Measurements from ENCODE around the gene TEPSIN. TPM values are rescaled to one million over a fixed set of nuclear protein-coding genes. Genes with fewer than 3 reads are reported as not detected.

TEPSIN gene
- total and polyA plus RNA-seq, 2 of the 8 experiments (the other 6 are each of a cell fraction or from before 2014, with no cell fraction given) = 22.9 to 28.0 TPM

GRCh38 chr17:81206166-81206565 lies 32.7 kb downstream of the TEPSIN start:
- Histone ChIP-seq H2AFZ (ENCODE audit: low read length) (no peak overlapping the region), H3K79me1 (ENCODE audit: low read depth, low read length) (no peaks in the 10 kb centered on the region), H3K56ac (replicated peaks; ENCODE audit: insufficient read length, low read depth, low read length) (no peak overlapping the region), H2BK20ac (ENCODE audit: low read length) (no peak overlapping the region), H4K20me1 (replicated peaks in 1 of 2; ENCODE audit: control insufficient read depth in 1 of 2, insufficient read depth in 2 of 2, low read length in 2 of 2) (peaks cover under 1 to 10% of the 10 kb centered on the region in 2 experiments), H3K79me2 (ENCODE audit: control insufficient read depth in 1 of 2, insufficient read depth in 2 of 2, low read length in 2 of 2) (no peaks in the 10 kb centered on the region), H3K4me1 (replicated peaks in 1 of 4; ENCODE audit: control insufficient read depth in 3 of 4, insufficient read depth in 4 of 4, low read length in 3 of 4) (no peaks in the 10 kb centered on the region), H2BK12ac (ENCODE audit: low read depth, low read length) (no peak overlapping the region), H3K18ac (ENCODE audit: extremely low read depth, low read length) (no peak overlapping the region), H3K9me3 (ENCODE audit: insufficient read depth in 2 of 2, low read depth in 1 of 2, low read length in 1 of 2) (no peaks in the 10 kb centered on the region), H3K36me3 (ENCODE audit: control insufficient read depth in 2 of 4, insufficient read depth in 4 of 4, low read length in 3 of 4) (peaks cover 0 to 3% (median 0%) of the 10 kb centered on the region in 4 experiments; a peak in 3 of 8 replicates), H2AK5ac (ENCODE audit: low read depth, low read length) (no peak overlapping the region), H3K14ac (ENCODE audit: insufficient read length) (no peak overlapping the region), H4K8ac (ENCODE audit: extremely low read depth, insufficient read depth, low read length) (no peak overlapping the region), H2BK15ac (ENCODE audit: low read length) (no peak overlapping the region), H3K23me2 (ENCODE audit: low read depth, low read length) (peaks cover 3% of the 10 kb centered on the region; the same call in 1 of the 2 replicates), H3K4me3 (ENCODE audit: extremely low read depth in 1 of 4, insufficient read depth in 2 of 4, low read depth in 3 of 4, low read length in 4 of 4) (no peak overlapping the region), H4K5ac (ENCODE audit: insufficient read length, low read depth, low read length) (no peak overlapping the region), H3K9ac (replicated peaks in 1 of 4; ENCODE audit: extremely low read depth in 1 of 4, low read depth in 3 of 4, low read length in 3 of 4) (no peak overlapping the region), H3K4me2 (ENCODE audit: insufficient read depth in 1 of 2, low read depth in 2 of 2, low read length in 2 of 2) (no peak overlapping the region), H4K91ac (replicated peaks; ENCODE audit: insufficient read length, low read length) (no peak overlapping the region), H3K27ac (ENCODE audit: low read depth, low read length) (no peak overlapping the region), H3K4ac (replicated peaks; ENCODE audit: insufficient read length, low read depth, low read length) (no peak overlapping the region), H2BK120ac (replicated peaks; ENCODE audit: low read depth, low read length) (no peak overlapping the region), H3K23ac (ENCODE audit: insufficient read length) (no peak overlapping the region), H2BK5ac (ENCODE audit: low read depth, low read length) (no peak overlapping the region), H3K27me3 (replicated peaks in 1 of 4; ENCODE audit: control insufficient read depth in 3 of 4, extremely low read depth in 1 of 4, insufficient read depth in 3 of 4, low read length in 3 of 4) (no peaks in the 10 kb centered on the region)
- 100% methylated on average over 4 of the region's 4 CpGs; no CpG with 5 or more reads in 1 of the 2 experiments for WGBS, 2 experiments (ENCODE audit: extremely low coverage in 1 of 2, insufficient coverage in 1 of 2, insufficient read length in 1 of 2, insufficient replicate concordance in 2 of 2, low coverage in 1 of 2, low lambda C conversion rate in 2 of 2, missing lambda C conversion rate in 1 of 2)
- ChIA-PET POLR2A (ENCODE audit: partially characterized antibody) (interaction anchor here (0.6 to 1.2 kb wide), 2 partner anchors 17 to 599 kb away, joined by 3 read pairs; partner anchors contain the start of gene CEP131), CTCF (ENCODE audit: partially characterized antibody) (interaction anchor here (1.1 to 1.3 kb wide), 4 partner anchors 32 to 183 kb away, joined by 3 read pairs; no protein-coding TSS in a partner anchor)
- FAIRE-seq (no peak), DNase-seq (ENCODE audit: low read depth in 1 of 2, low spot score in 2 of 2) (no peak)
- no peak for TF ChIP-seq MAFK (IDR thresholded peaks at IDR 0.05; ENCODE audit: low read depth, low read length)
- no peak for TF ChIP-seq CHD1 (IDR thresholded peaks at IDR 0.05; ENCODE audit: low read depth, low read length)
- TF ChIP-seq SIN3A (conservative IDR thresholded peaks at IDR 0.05 in 1 of 2, IDR thresholded peaks at IDR 0.05 in 1 of 2; ENCODE audit: low read depth in 1 of 2, low read length in 2 of 2) = no peak
- TF ChIP-seq, protein P1, sequence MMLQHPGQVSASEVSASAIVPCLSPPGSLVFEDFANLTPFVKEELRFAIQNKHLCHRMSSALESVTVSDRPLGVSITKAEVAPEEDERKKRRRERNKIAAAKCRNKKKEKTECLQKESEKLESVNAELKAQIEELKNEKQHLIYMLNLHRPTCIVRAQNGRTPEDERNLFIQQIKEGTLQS (IDR thresholded peaks at IDR 0.05; ENCODE audit: insufficient read depth, low read depth, low read length) = no peak
- no peak for TF ChIP-seq PHF8 (conservative IDR thresholded peaks at IDR 0.05; ENCODE audit: low read depth, low read length)
- TF ChIP-seq GABPA (IDR thresholded peaks at IDR 0.05; ENCODE audit: borderline replicate concordance, insufficient read depth, low read length) = no peak
- no peak for TF ChIP-seq TAF7 (optimal IDR thresholded peaks at IDR 0.05; ENCODE audit: borderline replicate concordance, low read depth, low read length)
- no peak for TF ChIP-seq CTCF (IDR thresholded peaks at IDR 0.05; ENCODE audit: control extremely low read depth in 1 of 3, insufficient read depth in 1 of 3, low read depth in 1 of 3, low read length in 3 of 3)
- no peak for TF ChIP-seq SP1 (IDR thresholded peaks at IDR 0.05; ENCODE audit: low read depth, low read length)
- no peak for TF ChIP-seq GTF2F1 (IDR thresholded peaks at IDR 0.05; ENCODE audit: borderline replicate concordance, low read depth, low read length)

All from H1 (cell line).